HL-60/S4 treated with retinoic acid at 250 ng/mL for 4 days and 3 days (cell line): ENCODE measurements around the gene EFCAB13.
"Not testable (repeated sequence)": the region's sequence is repeated elsewhere in the genome, so short reads cannot be mapped to it uniquely, and the experiment has no call there.

Experiments used
- in situ Hi-C: fragments of 300-500 bp; cut with MboI; formaldehyde crosslinking; loops from 2 replicates; pipeline ENCODE4 v1.7.0; 2022; ENCODE audit warnings: low sequenced_read_pairs

Gene EFCAB13

DNA sequence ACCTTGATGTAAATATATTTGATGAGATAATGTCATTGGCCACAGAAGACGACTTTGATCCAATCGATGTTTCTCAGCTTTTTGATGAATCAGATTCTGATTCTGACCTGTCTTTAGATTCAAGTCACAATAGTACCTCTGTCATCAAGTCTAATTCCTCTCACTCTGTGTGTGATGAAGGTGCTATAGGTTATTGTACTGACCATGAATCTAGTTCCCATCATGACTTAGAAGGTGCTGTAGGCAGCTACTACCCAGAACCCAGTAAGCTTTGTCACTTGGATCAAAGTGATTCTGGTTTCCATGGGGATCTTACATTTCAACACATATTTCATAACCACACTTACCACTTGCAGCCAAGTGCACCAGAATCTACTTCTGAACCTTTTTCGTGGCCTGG is 101.5 kb downstream of the EFCAB13 start:
- in situ Hi-C loops, result not testable (repeated sequence)

- in situ Hi-C loops, result not testable (repeated sequence)
Observed at GRCh38 chr17:47425887-47426635, 102.3 kb downstream of the EFCAB13 start.

DNA sequence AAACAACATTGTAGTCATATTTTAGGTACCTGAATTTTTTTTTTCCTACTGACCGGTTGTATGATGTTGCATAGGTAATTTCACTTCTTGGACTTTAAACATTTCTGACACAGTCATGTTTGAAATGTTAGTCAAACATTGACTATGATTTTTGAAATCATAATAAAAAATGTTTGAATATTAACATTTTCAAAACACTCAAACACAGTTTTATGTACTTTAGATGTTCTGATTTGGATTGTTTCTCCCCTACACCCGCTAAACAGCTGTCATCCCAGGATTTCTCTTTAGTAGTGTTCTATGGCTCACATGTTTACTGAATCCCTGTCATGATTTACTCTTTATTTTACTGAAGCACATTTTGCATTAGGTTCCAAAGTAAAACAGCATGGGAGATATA is 104.2 kb downstream of the EFCAB13 start:
- in situ Hi-C loops, result no loop called here

GRCh38 chr17:47432240-47432639 is 108.5 kb downstream of the EFCAB13 start:
- in situ Hi-C loops, result not testable (repeated sequence)

DNA sequence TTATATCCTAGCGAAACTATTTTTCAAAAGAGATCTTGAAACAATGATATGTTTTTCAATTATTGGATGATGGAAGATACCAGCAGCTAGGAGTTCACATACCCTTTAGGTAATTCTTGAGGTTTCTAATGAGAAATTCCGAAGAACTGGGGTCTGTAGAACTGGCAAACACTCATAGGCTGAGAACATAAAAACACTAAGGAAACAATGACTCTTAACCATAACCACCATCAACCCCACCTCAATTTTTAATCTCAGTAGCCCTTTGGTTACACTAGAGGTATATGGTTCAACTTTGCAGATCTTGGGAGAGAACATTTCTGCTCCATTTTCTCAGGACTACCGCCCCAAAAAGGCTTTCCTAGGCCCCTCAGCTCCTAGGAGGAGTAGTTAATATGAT is 141.4 kb downstream of the EFCAB13 start:
- in situ Hi-C loops, result no loop called here

GRCh38 chr17:47466976-47467375 is 143.2 kb downstream of the EFCAB13 start:
- in situ Hi-C loops, result not testable (repeated sequence)

DNA sequence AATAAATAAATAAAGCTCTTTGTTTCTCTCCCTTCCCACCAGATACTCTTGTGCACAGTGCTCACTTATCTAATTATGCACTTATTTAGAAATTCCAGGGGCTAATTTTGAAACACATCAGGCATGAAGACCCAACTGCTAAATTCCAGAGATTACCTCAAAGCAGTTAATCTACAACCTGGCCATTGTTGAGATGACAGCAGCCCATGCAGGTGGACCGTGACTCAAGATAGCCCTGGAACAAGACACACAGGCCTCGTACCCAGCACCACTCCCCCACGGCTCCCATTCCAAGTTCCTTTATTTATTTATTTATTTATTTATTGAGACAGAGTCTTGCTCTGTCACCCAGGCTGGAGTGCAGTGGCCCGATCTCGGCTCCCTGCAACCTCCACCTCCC is 147.1 kb downstream of the EFCAB13 start:
- in situ Hi-C loops, result no loop called here

- in situ Hi-C loops, result not testable (repeated sequence)
Observed at GRCh38 chr17:47472073-47472472, 148.3 kb downstream of the EFCAB13 start.
